M059J (cell line): Measurements from ENCODE around the gene CEP78. TPM values are rescaled to one million over a fixed set of nuclear protein-coding genes. Genes with fewer than 3 reads are reported as not detected.
A peak's percentile ranks its signal among the peaks of the same experiment; 100 is the strongest.
"Not testable (repeated sequence)": the region's sequence is repeated elsewhere in the genome, so short reads cannot be mapped to it uniquely, and the experiment has no call there.

Experiments used
- DNase-seq: peaks from one replicate; pipeline ENCODE4 v3.0.0-alpha.2; 2012; ENCODE audit warnings: low read depth
- total RNA-seq: library from RNA; depleted of rRNA; stranded (reverse); fragments of >200 nt; shearing (Covaris generic); gene quantifications from 2 replicates; pipeline ENCODE4 v1.2.3, GENCODE V29; 2014

The CEP78 gene
- total RNA-seq, 1 experiment from 2014 or later: 42.7 TPM

DNA sequence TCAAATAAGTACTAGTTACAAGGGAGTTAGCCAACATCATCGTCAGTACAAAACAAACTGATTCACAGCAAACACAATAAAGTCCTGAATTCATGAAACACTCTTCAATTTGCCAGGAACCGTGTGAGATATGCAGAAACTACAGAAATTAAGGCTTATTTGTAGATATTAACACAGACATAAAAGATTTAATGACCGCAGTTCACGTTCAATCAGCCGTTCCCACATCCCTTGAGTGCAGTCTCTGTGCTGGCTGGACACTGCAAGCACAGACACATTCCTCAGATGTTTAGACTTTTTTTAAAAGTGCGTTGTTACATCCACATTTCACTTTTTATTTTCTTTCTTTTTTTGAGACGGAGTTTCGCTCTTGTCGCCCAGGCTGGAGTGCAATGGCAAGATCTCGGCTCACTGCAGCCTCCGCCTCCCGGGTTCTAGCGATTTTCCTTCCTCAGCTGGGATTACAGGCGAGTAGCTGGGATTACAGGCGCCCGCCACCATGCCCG is 566 bp upstream of the CEP78 start:
- DNase-seq: peak; percentile 34

DNA sequence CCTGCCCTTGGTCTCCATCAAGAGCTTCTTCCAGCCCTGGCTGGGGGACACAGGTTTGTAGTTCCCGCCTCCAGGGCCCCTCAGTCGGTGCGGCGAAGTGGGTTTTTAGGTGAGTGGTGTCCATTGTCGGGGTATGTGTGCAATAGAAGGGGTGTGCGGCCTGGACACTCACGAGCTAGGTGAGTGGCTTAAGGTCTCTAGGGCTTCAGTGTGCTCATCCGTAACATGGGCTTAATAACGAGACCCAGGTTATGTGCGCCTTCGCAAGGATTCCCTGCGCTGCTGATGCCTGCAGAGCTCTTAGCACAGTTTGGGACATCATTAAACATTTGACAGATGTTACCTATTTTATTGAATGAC is 656 bp downstream of the CEP78 start:
- peak; percentile 34 for DNase-seq

DNA sequence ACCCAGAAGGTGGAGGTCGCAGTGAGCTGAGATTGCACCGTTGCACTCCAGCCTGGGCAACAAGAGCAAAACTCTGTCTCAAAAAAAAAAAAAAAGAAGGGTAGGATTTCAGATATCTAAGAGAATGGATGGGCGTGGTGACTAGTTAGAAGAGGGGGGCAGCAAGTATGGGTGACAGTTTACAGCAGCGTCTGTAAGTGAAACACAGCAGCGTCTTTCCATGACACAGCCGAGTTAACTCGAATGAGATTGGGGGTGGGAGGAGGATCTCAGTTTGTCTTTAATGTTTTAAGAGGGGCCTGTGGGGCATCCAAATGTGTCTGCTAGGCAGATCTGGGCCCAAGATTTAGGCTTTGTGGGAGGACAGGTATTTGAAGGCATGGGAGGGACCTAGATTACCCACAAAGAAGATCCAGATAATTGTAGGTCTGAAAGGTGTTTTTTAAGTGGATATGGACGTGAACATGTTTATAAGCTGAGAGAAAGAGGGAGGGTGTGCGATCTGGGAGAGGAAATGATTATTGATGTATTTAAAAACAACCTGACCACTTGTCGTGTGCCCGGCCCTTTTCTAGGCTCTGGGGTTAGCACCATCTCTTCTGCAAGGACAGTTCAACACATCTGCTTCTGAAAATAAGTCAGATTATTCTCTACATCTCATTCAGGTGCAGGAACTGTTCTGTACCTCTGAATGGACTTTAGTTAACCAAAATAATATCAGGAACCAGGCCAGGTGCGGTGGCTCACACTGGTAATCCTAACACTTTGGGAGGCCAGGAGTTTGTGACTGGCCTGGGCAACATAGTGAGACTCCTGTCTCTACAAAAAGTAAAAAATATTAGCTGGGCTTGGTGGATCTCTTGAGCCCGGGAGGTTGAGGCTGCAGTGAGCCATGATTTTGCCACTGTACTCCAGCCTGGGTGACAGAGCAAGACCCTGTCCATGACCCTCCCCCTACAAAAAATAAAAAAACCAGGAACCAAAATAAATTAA is 2.5 kb downstream of the CEP78 start:
- no peak for DNase-seq

DNA sequence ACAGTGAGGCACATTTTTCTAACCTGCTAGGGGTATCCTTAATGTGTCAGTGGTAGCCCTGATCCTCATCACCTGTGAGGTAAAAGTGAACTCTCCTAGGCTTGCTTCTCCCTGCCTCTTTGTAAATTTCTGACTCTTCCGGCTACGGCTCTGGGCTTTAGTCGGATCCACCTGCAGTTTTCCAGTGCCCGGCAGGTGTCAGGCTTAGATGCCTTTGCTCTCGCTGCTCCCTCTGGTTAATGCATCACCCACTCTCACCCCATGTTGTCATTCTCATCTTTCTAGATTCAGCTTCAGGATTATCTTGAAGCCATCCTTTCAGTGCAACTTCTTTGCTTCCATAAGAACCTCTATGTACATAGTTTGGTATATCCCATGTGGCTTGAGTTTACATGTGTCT is 3.6 kb downstream of the CEP78 start:
- DNase-seq: no peak

DNA sequence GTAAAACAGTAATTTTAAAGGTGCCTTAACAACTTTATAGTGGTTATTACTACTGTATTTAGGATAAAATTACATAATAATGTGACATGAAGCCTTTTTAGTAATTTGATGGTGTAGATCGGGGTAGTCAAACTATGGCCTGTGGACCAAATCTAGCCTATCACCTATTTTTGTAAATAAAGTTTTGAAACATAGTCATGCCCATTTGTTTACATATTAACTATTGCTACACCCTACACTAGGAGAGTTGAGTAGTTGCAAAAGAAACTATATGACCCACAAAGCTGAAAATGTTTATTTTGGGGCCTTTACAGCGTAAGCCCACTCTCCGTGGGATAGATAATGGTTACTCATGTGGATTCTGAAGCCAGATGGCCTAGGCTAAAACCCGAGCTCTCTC is 6.2 kb downstream of the CEP78 start:
- DNase-seq: no peak

- no peak for DNase-seq
Observed at GRCh38 chr9:78243130-78243529, 7.3 kb downstream of the CEP78 start.

GRCh38 chr9:78245401-78245800 is 9.5 kb downstream of the CEP78 start:
- no peak for DNase-seq

GRCh38 chr9:78248635-78249034 is 12.8 kb downstream of the CEP78 start:
- DNase-seq: no peak

DNA sequence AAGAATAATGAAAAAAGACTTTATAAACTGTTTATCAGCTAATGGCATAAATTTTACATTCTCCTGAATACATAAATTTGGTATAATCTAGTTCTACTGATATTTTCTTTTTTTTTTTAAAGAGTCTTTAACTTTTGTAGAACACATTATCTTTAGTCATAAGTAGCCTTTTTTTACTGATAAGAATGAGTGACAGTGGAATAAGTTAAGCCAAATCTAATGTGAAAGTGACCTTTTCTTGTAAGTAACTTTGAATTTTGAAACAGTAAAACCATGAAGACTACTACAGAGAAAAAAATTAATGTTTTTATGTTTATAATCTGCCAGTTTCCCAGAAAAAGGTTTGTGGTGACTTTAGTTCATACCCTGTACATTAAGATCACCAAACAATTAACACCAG is 13.7 kb downstream of the CEP78 start:
- DNase-seq: no peak

DNA sequence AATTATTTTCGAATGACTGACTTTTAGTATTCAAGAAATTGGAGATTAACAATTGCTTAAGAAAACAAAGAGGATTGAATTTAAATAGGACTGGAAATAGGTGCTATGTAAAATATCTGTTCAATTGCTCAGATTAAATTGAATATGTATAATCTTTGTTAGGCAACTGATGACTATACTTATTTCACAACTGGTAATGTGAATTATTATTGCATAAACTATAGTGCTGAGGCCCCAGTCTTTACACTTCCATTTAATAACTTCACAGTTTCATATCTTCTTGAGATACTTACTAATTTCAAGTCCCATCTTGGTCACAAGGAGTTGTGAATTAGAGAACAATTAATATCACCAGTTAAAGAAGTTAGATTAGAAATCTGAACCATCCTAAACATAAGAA is 16.7 kb downstream of the CEP78 start:
- DNase-seq: no peak

GRCh38 chr9:78253285-78253684 is 17.4 kb downstream of the CEP78 start:
- no peak for DNase-seq

DNA sequence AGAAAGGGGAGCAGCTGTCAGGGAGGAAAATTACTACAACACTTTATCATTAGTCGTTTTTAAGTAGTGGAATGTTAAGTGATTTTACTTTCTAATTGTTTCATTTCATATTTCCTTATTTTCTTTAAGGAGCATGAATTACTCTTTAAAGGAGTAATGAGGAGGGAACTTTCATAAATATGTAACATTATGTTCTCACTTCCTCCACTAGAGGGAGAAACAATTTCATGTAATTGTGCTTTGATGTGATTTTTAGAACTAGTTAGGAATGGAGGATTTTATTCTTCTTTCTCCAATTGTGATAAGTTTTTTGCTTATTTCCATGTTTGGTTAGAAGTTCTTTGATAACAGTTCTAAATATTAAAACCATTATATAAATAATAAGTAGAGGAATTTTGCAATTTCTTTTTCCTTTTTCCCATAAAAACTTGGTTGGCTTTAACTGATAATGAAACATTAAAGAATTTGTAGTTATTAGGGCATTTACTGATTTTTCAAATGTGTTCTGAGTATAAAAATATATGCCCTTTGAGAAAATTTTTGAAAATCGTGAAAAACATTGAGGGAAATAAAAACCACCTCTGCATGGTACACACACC is 25.6 kb downstream of the CEP78 start:
- peak; percentile 42 for DNase-seq

DNA sequence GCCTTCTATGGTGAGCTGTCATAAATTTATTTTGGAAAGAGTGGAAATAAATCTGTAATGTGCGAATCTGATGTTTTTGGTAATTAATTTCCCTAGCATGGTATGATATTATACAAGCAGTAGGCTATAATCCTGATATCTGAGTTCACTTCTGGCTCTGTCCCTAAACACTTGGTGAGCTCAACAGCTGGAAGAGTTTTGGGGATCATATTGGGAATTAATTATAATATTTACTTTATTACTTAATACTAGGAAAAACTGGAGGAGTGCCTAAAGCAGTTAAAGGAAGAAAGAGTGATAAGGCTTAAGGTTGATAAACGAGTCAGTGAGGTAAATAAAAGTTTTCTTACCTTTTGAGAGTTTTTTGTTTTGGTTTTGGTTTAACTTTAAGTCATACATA is 26.8 kb downstream of the CEP78 start:
- no peak for DNase-seq

GRCh38 chr9:78267889-78268288 is 32.0 kb downstream of the CEP78 start:
- no peak for DNase-seq

- no peak for DNase-seq
Observed at GRCh38 chr9:78269784-78270183, 33.9 kb downstream of the CEP78 start.

- no peak for DNase-seq
Observed at GRCh38 chr9:78272307-78272706, 36.4 kb downstream of the CEP78 start.

DNA sequence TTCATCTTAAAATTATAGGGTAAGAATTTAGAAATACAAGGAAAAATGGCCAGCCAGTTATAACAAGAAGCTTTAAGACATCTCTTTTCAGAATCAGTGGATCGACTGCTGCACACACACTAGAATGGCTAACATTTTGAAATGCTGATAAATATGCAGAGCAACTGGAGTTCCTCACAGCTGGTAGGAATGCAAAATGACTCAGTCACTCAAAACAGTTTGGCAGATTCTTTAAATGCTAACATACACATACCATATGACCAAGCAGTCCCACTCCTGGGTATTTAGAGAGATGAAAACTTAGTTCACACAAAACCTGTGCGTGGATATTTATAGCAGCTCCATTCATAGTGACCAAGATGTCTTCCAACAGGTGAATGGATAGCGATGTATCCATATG is 37.9 kb downstream of the CEP78 start:
- DNase-seq: no peak

GRCh38 chr9:78278177-78278777 is 42.4 kb downstream of the CEP78 start:
- DNase-seq: peak; percentile 15

GRCh38 chr9:78278801-78279200 is 42.9 kb downstream of the CEP78 start:
- DNase-seq: no peak

- no peak for DNase-seq
Observed at GRCh38 chr9:78280982-78281668, 45.2 kb downstream of the CEP78 start.

DNA sequence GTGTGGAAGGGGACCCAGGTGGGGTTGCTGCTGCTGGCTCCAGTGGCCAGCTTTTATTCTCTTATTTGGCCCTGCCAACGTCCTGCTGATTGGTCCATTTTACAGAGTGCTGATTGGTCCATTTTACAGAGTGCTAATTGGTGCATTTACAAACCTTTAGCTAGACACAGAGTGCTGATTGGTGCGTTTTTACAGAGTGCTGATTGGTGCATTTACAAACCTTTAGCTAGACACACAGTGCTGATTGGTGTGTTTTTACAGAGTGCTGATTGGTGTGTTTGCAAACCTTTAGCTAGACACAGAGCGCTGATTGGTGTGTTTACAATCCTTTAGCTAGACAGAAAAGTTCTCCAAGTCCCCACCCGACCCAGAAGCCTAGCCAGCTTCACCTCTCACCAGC is 48.3 kb downstream of the CEP78 start:
- DNase-seq: not testable (repeated sequence)

DNA sequence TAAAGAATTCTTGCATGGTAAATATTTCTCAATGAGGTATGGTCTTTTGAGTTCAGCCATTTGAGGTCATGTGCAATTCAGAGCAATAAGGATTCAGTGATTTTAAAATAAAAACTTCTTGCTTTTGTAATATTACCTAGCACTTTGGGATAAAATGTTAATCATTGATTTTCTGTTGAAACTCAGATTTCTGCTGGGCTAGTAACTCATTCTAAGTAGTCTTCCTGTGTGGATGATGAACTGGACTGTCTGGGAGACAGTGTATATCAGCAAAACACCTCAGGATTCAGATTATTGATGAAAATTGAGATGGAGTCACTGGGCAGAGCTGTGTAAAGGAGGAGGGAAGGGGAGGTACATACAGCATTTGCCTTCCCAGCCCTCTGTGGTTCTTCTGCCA is 50.2 kb downstream of the CEP78 start:
- no peak for DNase-seq
